Ammon's horn (tissue), 1 donor: Measurements from ENCODE around the gene WDR5B.
A peak's percentile ranks its signal among the peaks of the same experiment; 100 is the strongest.
"Not testable (repeated sequence)": the region's sequence is repeated elsewhere in the genome, so short reads cannot be mapped to it uniquely, and the experiment has no call there.

Experiments used
- DNase-seq: peaks from one replicate; pipeline ENCODE4 v3.0.0-alpha.2; 2016; ENCODE audit warnings: low spot score

The WDR5B gene

DNA sequence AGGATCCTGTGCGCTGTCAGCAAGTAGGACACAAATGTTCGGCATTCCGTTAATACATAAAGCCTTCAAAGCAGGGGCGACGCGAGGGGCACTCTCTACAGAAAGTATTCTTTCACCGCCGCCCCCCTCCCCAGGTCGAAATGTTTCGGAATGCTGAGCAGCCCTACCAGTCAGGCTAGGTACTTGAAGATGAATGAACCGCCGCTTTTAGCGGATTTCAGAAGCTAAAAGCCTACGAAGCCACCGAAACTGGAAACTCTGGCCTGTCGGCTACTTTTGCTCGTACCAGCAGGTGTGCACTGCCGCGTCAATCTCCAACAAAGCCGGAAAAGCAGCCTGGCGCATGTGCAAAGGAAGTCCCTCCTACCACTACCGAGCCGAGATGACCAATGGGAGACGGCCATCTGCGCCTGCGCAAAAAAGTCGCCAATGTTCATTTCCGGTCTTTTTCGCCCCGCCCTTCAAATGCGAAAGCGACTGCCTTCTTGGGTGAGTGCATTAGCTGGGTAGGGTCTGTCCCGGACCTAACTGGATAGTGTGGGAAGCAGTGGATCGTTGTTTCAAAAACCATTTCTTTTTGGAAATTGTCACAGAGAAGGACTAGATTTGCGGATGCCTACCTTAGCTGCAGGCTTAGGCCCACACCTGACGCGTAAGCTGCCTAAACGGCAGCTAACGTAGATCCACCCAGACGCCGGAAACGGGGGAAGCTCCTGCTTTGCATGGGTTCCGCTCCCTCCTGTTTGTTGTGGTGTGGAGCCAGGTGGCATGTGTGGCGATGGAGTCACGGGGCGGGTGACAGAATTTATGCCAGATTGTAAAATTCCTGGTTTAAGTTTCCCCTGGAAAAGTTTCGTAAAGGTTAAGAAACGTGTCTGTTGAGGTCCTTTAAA is at the start of gene WDR5B:
WDR5B (minus strand) TSS at position 301 of the 893 bp plus-strand sequence. CDS start 534 bp downstream, outside the sequence.
- peak; percentile 97 for DNase-seq

GRCh38 chr3:122464659-122465058 is 48.8 kb upstream of the WDR5B start:
- DNase-seq = no peak

DNA sequence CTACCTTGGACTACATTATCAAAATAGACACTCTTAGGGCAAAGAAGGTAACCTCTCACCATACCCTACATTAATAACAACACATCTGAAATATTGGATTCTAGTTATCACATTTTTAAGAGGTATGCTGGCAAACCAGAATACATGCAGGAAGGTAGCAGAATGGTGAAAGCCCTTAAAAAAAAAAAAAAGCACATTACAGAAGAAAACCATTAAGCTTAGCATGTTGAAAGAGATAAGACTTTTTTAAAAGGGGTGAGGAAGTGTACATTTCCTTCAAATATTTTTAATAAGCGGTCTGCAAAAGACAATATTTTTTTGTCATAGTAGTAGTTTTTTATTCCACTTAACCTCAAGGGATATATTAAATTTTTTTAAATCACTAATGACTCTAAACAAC is 46.5 kb upstream of the WDR5B start:
- DNase-seq = no peak

DNA sequence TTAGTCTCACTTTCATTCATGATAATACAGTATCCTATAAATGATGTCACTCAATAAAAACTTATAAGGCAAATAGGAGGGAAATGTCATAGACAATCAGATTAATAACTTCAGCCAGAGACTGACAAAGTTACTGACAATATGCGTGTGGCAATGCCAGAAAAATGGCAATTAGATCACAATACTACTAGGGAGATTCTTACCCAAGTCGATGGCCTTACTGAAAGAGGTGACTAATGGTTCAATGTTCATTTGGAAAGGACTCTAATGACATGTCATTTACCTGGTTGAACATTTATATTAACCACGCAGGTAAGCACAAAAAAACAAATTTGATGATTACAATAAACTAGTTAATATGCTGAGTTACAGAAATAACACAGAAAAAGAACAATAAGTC is 45.9 kb upstream of the WDR5B start:
- no peak for DNase-seq

DNA sequence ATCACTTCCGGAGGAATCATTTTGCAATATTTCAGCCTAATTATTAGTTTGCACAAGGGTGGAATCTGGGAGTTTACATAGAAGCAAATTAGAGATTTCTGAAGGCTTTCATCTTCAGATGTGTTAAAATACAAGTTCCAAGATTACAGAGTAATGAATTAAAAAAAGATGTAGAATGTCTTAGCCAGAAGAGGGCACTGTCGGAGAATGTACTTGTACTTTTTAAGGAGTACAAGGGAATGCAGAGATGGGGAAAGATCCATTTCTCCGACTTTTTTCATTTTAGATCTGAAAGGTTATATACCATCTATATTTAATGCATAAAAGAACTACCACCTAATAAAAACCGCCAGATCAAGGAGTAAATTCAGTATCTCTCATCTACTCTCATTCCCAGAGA is 43.1 kb upstream of the WDR5B start:
- DNase-seq = peak; percentile 16

- no peak for DNase-seq
Observed at GRCh38 chr3:122457706-122458105, 41.8 kb upstream of the WDR5B start.

- DNase-seq = no peak
Observed at GRCh38 chr3:122456074-122456473, 40.2 kb upstream of the WDR5B start.

GRCh38 chr3:122451371-122451770 is 35.5 kb upstream of the WDR5B start:
- DNase-seq = no peak

- not testable (repeated sequence) for DNase-seq
Observed at GRCh38 chr3:122448218-122448617, 32.4 kb upstream of the WDR5B start.

GRCh38 chr3:122444491-122444887 is 28.6 kb upstream of the WDR5B start:
- not testable (repeated sequence) for DNase-seq

DNA sequence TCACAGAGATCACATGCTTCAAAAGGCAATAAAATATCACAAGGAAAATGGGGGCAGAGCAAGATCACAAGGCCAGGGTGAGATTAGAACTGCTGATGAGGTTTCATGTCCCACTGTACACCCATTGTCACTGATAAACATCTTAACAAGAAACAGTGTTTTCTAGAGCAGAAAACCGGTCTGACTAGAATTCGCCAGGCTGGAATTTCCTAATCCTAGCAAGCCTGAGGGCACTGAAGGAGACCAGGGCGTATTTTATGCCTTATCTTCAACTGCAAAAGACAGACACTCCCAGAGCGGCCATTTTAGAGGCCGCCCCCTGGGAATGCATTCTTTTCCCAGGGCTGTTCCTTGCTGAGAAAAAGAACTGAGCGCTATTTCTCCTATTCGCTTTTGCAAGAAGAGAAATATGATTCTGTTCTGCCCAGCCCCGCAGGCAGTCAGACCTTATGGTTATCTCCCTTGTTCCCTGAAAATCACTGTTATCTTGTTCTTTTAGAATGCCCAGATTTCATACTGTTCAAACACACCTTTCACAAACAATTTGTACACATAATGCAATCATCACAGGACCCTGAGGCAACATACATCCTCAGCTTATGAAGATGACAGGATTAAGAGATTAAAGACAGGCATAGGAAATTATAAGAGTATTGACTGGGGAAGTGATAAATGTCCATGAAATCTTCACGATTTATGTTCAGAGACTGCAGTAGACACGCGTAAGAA is 28.1 kb upstream of the WDR5B start:
- DNase-seq = not testable (repeated sequence)

- DNase-seq = no peak
Observed at GRCh38 chr3:122443090-122443489, 27.2 kb upstream of the WDR5B start.

GRCh38 chr3:122435950-122436349 is 20.1 kb upstream of the WDR5B start:
- DNase-seq = no peak

DNA sequence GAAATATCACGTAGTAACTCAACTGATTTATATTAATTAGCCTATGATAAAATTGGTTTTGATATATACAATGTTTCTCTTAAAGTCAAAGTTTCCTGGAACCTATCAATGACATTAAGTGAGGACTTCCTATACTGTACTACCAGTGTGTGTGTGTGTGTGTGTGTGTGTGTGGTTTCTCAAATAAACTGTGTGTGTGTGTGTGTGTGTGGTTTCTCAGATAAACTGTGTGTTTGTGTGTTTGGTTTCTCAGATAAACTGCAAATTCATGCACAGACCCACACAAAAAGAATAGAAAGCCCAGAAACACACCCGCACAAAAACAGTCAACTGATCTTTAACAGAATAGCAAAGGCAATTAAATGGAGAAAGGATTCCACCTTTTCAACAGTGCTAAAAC is 14.5 kb upstream of the WDR5B start:
- no peak for DNase-seq

- DNase-seq = no peak
Observed at GRCh38 chr3:122427857-122428471, 12.1 kb upstream of the WDR5B start.

DNA sequence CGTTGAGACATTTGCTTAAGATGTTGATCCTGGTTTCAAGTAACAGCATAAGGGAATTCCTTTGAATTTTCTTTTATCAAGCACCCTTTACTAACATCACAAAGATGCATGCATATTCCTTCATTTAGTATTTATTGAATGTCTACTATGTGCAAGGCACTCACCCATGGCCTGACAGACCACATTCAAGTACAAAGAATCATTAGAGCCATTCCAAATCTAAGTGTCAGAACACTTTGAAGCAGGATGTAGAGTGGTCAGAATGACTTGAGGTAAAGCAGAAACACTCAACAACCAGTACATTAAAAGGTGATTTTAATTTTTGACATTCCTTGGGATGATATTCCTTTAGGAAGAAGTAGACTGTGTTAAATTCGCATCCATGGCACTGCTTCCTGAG is 6.0 kb upstream of the WDR5B start:
- no peak for DNase-seq

GRCh38 chr3:122421101-122421500 is 5.2 kb upstream of the WDR5B start:
- DNase-seq = no peak

- DNase-seq = no peak
Observed at GRCh38 chr3:122416966-122417365, 1.1 kb upstream of the WDR5B start.

DNA sequence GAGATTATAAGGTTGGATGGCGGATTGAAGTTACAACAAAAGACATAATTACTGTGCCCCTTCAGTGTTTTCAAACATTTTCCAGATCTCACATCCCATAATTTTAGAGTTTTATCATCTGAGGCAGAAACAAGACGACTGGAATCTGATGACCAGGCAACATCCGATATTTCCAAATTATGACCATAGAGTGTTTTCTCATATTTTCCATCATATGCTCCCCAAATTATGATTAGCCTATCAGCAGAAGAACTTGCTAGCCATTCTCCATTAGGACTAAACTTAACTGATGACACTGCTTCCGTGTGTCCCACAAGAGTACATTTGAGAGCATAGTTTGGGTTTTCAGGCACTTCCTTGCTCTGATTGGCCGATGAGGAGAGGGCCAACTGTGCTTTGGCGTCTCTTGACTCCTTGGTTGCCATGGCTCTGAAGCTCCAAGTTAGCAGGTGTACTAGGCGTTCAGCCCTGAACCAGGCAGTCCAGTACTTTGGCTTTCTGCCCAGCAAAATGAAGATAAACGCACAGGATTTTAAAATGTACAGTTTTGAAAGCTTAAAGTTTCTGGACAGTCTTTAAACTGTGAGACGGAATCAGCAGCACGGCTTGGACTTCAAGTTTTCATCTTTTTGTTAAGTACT is 638 bp downstream of the WDR5B start:
- peak; percentile 54 for DNase-seq

- DNase-seq = no peak
Observed at GRCh38 chr3:122414391-122414790, 1.5 kb downstream of the WDR5B start.

DNA sequence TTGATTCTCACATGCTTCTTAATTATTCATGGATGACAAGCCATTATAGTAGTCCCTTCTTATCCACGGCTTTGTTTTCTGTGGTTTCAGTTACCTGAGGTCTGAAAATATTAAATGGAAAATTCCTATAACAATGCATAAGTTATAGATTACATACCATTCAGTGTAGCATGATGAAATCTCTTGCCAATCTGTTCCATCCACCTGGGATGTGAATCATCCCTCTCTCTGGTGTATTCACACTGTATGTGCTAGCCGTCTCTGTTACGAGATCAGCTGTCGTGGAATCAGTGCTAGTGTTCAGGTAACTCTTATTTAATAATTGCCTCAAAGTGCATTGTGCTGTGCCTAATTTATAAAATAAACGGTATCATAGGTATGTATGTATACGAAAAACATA is 5.2 kb downstream of the WDR5B start:
- DNase-seq = no peak

DNA sequence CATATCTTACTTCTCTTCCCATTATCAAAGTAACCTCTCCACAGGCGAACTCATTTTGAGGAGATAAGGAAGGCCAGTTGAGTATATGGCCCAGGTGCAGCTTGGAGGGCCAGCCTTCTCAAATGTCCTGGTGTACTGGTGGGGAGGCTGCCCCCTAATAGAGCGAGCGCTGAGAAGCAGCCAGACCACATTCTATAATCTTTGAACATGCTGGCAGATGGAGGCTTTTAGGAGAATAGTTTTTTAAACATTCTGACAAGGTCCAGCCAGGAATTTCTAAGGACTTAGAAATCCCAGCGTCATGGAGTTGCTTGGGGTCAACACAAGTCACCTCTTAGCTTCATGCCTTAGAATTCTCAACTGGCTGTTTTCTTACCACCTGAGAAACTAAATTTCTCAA is 5.8 kb downstream of the WDR5B start:
- no peak for DNase-seq
